IMR-90 (cell line): ENCODE data around the gene SLC25A2. TPM values are rescaled to one million over a fixed set of nuclear protein-coding genes. Genes with fewer than 3 reads are reported as not detected.
A peak's percentile ranks its signal among the peaks of the same experiment; 100 is the strongest.

Experiments
- ATAC-seq: fragments of 200-7000 bp; cut with Tn5 transposase; 2 replicates; pipeline ENCODE4 v1.9.1; 2020; ENCODE audit warnings: low read depth, mild to moderate bottlenecking, moderate library complexity
- BruUV-seq: library from RNA; stranded (reverse); fragments of 400-500 nt; replicated peaks from 2 replicates; lab custom pipeline; 2021; lab: Mats Ljungman, UMichigan
- CTCF ChIA-PET: fragments of 300-600 bp; formaldehyde crosslinking; extraction: SDS; loops from one replicate; lab custom pipeline; 2021; ENCODE audit warnings: antibody characterized with exemption; lab: Yijun Ruan, JAX
- POLR2A ChIA-PET: fragments of 300-600 bp; sonication (Branson Sonifier 250); formaldehyde crosslinking; loops from one replicate; lab custom pipeline; 2022; ENCODE audit warnings: antibody characterized with exemption; ENCODE audit not compliant: unreplicated experiment; lab: Charles Lee
- DNase-seq: peaks from one replicate; pipeline ENCODE4 v3.0.0; 2013
- H2AFZ ChIP-seq: replicated peaks from 2 replicates; pipeline ENCODE3; 2013; ENCODE audit warnings: low read length, mild to moderate bottlenecking; ENCODE audit not compliant: poor library complexity
- H2AK5ac ChIP-seq: 2 replicates; pipeline ENCODE4 v1.6.1; 2013; ENCODE audit warnings: low read depth, low read length, inconsistent platforms
- H2AK9ac ChIP-seq: replicated peaks from 2 replicates; pipeline ENCODE3; 2013; ENCODE audit warnings: mild to moderate bottlenecking, low read depth, low read length, moderate library complexity; ENCODE audit not compliant: poor library complexity
- H2BK120ac ChIP-seq: 2 replicates; pipeline ENCODE4 v1.6.1; 2013; ENCODE audit warnings: low read depth, low read length, inconsistent platforms
- H2BK15ac ChIP-seq: 3 replicates; pipeline ENCODE4 v1.6.1; 2013; ENCODE audit warnings: low read depth, low read length, inconsistent platforms
- H2BK20ac ChIP-seq: 2 replicates; pipeline ENCODE4 v1.6.1; 2013; ENCODE audit warnings: low read depth, mild to moderate bottlenecking, inconsistent platforms, low read length, moderate library complexity
- H2BK5ac ChIP-seq: 2 replicates; pipeline ENCODE4 v1.6.1; 2013; ENCODE audit warnings: mild to moderate bottlenecking, low read depth, low read length, inconsistent platforms; ENCODE audit not compliant: poor library complexity, severe bottlenecking
- H3K14ac ChIP-seq: replicated peaks from 2 replicates; pipeline ENCODE4 v1.6.1; 2013; ENCODE audit warnings: low read depth, low read length, inconsistent platforms
- H3K18ac ChIP-seq: 2 replicates; pipeline ENCODE4 v1.6.1; 2013; ENCODE audit warnings: low read depth, low read length, control low read depth
- H3K23ac ChIP-seq: 2 replicates; pipeline ENCODE4 v1.6.1; 2013; ENCODE audit warnings: low read depth, low read length, inconsistent platforms
- H3K27ac ChIP-seq: 2 replicates; pipeline ENCODE4 v1.5.1; 2013; ENCODE audit warnings: mild to moderate bottlenecking, control low read depth, low read length; ENCODE audit not compliant: insufficient read depth
- H3K27me3 ChIP-seq: 2 replicates; pipeline ENCODE4 v1.6.1; 2013; ENCODE audit warnings: low read length; ENCODE audit not compliant: control insufficient read depth, insufficient read depth
- H3K36me3 ChIP-seq: 2 replicates; pipeline ENCODE4 v1.6.1; 2013; ENCODE audit warnings: low read length, mixed read lengths; ENCODE audit not compliant: control insufficient read depth, insufficient read depth
- H3K4ac ChIP-seq: 2 replicates; pipeline ENCODE4 v1.6.1; 2013; ENCODE audit warnings: low read depth, low read length, inconsistent platforms
- H3K4me1 ChIP-seq: 2 replicates; pipeline ENCODE4 v1.6.1; 2013; ENCODE audit warnings: low read length, mixed read lengths; ENCODE audit not compliant: control insufficient read depth, insufficient read depth
- H3K4me2 ChIP-seq: 2 replicates; pipeline ENCODE4 v1.6.1; 2013; ENCODE audit warnings: low read depth, mild to moderate bottlenecking, control low read depth, low read length, moderate library complexity
- H3K4me3 ChIP-seq: 2 replicates; pipeline ENCODE4 v1.5.1; 2013; ENCODE audit warnings: low read depth, mild to moderate bottlenecking, control low read depth, low read length, moderate library complexity; ENCODE audit not compliant: insufficient read depth
- H3K56ac ChIP-seq: 2 replicates; pipeline ENCODE4 v1.6.1; 2013; ENCODE audit warnings: low read length, inconsistent platforms; ENCODE audit not compliant: insufficient read depth; ENCODE audit errors: extremely low read depth
- H3K79me1 ChIP-seq, 2 experiments: 2 replicates each; pipeline ENCODE4 v1.6.1; 2013; ENCODE audit warnings: low read length in 2 of 2, inconsistent platforms in 1 of 2, low read depth in 1 of 2
- H3K9ac ChIP-seq: 2 replicates; pipeline ENCODE4 v1.6.1; 2013; ENCODE audit warnings: low read depth, low read length, control low read depth
- H3K9me1 ChIP-seq: 2 replicates; pipeline ENCODE4 v1.6.1; 2013; ENCODE audit warnings: low read length, inconsistent platforms; ENCODE audit not compliant: insufficient read depth
- H3K9me3 ChIP-seq: 2 replicates; pipeline ENCODE4 v1.6.1; 2013; ENCODE audit warnings: low read length; ENCODE audit not compliant: control insufficient read depth, insufficient read depth
- H4K20me1 ChIP-seq: 2 replicates; pipeline ENCODE4 v1.6.1; 2013; ENCODE audit warnings: low read length, inconsistent platforms; ENCODE audit not compliant: insufficient read depth
- H4K5ac ChIP-seq: 2 replicates; pipeline ENCODE4 v1.6.1; 2013; ENCODE audit warnings: mild to moderate bottlenecking, low read depth, low read length, control low read depth
- H4K8ac ChIP-seq, 2 experiments: 2 replicates each; pipeline ENCODE4 v1.6.1; 2013; ENCODE audit warnings: low read depth in 2 of 2, low read length in 2 of 2, control low read depth in 1 of 2, inconsistent platforms in 1 of 2
- H4K91ac ChIP-seq: 2 replicates; pipeline ENCODE4 v1.6.1; 2013; ENCODE audit warnings: low read depth, low read length, inconsistent platforms; ENCODE audit not compliant: insufficient read depth
- BHLHE40 ChIP-seq: fragments of 150-350 bp; IDR thresholded peaks from 2 replicates; pipeline ENCODE4 v1.6.1; 2016; ENCODE audit warnings: mild to moderate bottlenecking, low read depth, low read length
- CEBPB ChIP-seq: IDR thresholded peaks from 2 replicates; pipeline ENCODE4 v1.6.1; 2012; ENCODE audit warnings: low read depth, low read length, improper control_type of control experiment
- CHD1 ChIP-seq: IDR thresholded peaks from 2 replicates; pipeline ENCODE4 v1.6.1; 2012; ENCODE audit warnings: low read depth, low read length, improper control_type of control experiment
- ELK1 ChIP-seq: fragments of 150-350 bp; IDR thresholded peaks from 2 replicates; pipeline ENCODE4 v1.6.1; 2016; ENCODE audit warnings: low read depth, mild to moderate bottlenecking, low read length, moderate library complexity, borderline replicate concordance
- MAFK ChIP-seq: IDR thresholded peaks from 2 replicates; pipeline ENCODE4 v1.6.1; 2012; ENCODE audit warnings: low read depth, low read length, improper control_type of control experiment
- MAZ ChIP-seq: IDR thresholded peaks from 2 replicates; pipeline ENCODE4 v1.6.1; 2012; ENCODE audit warnings: low read depth, mild to moderate bottlenecking, low read length, improper control_type of control experiment, moderate library complexity, borderline replicate concordance
- MXI1 ChIP-seq: IDR thresholded peaks from 2 replicates; pipeline ENCODE4 v1.6.1; 2012; ENCODE audit warnings: low read depth, mild to moderate bottlenecking, low read length, moderate library complexity, borderline replicate concordance
- NFE2L2 ChIP-seq: fragments of 150-350 bp; IDR thresholded peaks from 2 replicates; pipeline ENCODE4 v1.6.1; 2016; ENCODE audit warnings: low read depth, mild to moderate bottlenecking, low read length
- RAD21 ChIP-seq: IDR thresholded peaks from 2 replicates; pipeline ENCODE4 v1.6.1; 2012; ENCODE audit warnings: low read length, improper control_type of control experiment
- RCOR1 ChIP-seq: IDR thresholded peaks from 2 replicates; pipeline ENCODE4 v1.6.1; 2012; ENCODE audit warnings: mild to moderate bottlenecking, low read length, improper control_type of control experiment; ENCODE audit not compliant: insufficient replicate concordance
- RFX5 ChIP-seq: IDR thresholded peaks from 2 replicates; pipeline ENCODE4 v1.8.0; 2012; ENCODE audit warnings: low read depth, mild to moderate bottlenecking, low read length, moderate library complexity
- SMC3 ChIP-seq: fragments of 150-350 bp; IDR thresholded peaks from 2 replicates; pipeline ENCODE4 v1.6.1; 2016; ENCODE audit warnings: low read depth, mild to moderate bottlenecking, antibody characterized with exemption, low read length, moderate library complexity
- USF2 ChIP-seq: fragments of 150-350 bp; IDR thresholded peaks from 2 replicates; pipeline ENCODE4 v1.6.1; 2017; ENCODE audit warnings: mild to moderate bottlenecking, antibody characterized with exemption, low read length, low read depth
- WGBS, 2 experiments: methylation state at CpG; one replicate each; pipeline versions ENCODE4 v1.1.5 to v1.1.7; 2013; ENCODE audit warnings: missing lambda C conversion rate in 2 of 2; ENCODE audit not compliant: insufficient read length in 1 of 2; ENCODE audit errors: extremely low coverage in 2 of 2; 5-methylcytosine and 5-hydroxymethylcytosine counted together
- dilution Hi-C: fragments of 300-500 bp; cut with HindIII; formaldehyde crosslinking; loops from one replicate; pipeline ENCODE4 v1.14.3; 2018; ENCODE audit warnings: low sequenced_read_pairs; ENCODE audit not compliant: unreplicated experiment
- in situ Hi-C: fragments of 300-500 bp; cut with MboI; formaldehyde crosslinking; loops from 3 replicates; pipeline ENCODE4 v1.14.3; 2019; ENCODE audit warnings: low sequenced_read_pairs, inconsistent platforms, mixed read lengths
- intact Hi-C: fragments of 100-400 bp; cut with micrococcal nuclease; formaldehyde crosslinking; loops from 2 replicates; pipeline ENCODE4 v1.10.0; 2022
- polyA plus RNA-seq, 3 experiments: library from polyadenylated mRNA; depleted of rRNA; stranded (reverse); fragments of >200 nt; gene quantifications; 2 replicates each; pipeline ENCODE4 v1.2.3, GENCODE V29; 2012; ENCODE audit warnings: low replicate concordance in 1 of 3
- total RNA-seq: library from RNA; depleted of rRNA; stranded (reverse); fragments of >200 nt; gene quantifications from 2 replicates; pipeline ENCODE4 v1.2.3, GENCODE V29; 2012

SLC25A2 gene
- total and polyA plus RNA-seq, 2 of the 4 experiments (the other 2 are of a cell fraction) = not detected

- TF ChIP-seq RCOR1 = no peak
- TF ChIP-seq MXI1 = no peak
- peak; percentile 88; the same call in 1 of the 2 replicates for TF ChIP-seq CHD1
- TF ChIP-seq RFX5 = no peak
Observed at GRCh38 chr5:141320225-141321169, 16.6 kb upstream of the SLC25A2 start, which contains the start of gene TAF7 (continued).

- Histone ChIP-seq H2BK5ac (no peak overlapping the region), H3K14ac (no peak overlapping the region), H4K91ac (no peak overlapping the region), H3K23ac (no peak overlapping the region), H3K4me2 (peak overlapping the region; percentile 8; the same call in 1 of the 2 replicates), H3K4me3 (peak overlapping the region; percentile 66), H3K27me3 (no peaks in the 10 kb centered on the region), H2AK5ac (no peak overlapping the region), H4K5ac (no peak overlapping the region), H2AK9ac (no peak overlapping the region), H4K20me1 (peaks cover 7% of the 10 kb centered on the region; the same call in 1 of the 2 replicates), H3K56ac (no peak overlapping the region), H3K27ac (no peak overlapping the region), H3K79me1 (peaks cover 15 to 17% of the 10 kb centered on the region in 2 experiments), H3K4me1 (no peaks in the 10 kb centered on the region), H2BK20ac (no peak overlapping the region), H2BK120ac (no peak overlapping the region), H2AFZ (no peak overlapping the region), H4K8ac (no peak overlapping the region), H3K36me3 (peaks cover 12% of the 10 kb centered on the region), H3K4ac (no peak overlapping the region), H3K9me1 (no peaks in the 10 kb centered on the region), H3K18ac (no peak overlapping the region), H2BK15ac (no peak overlapping the region), H3K9ac (no peak overlapping the region), H3K9me3 (peaks cover 49% of the 10 kb centered on the region)
- ATAC-seq (no peak), DNase-seq (no peak)
- 100% methylated on average over 1 of the region's 5 CpGs; no CpG with 5 or more reads in 1 of the 2 experiments for WGBS, 2 experiments
- intact Hi-C loops = no loop called here
- CTCF ChIA-PET = interaction anchor here (0.8 to 1.7 kb wide), 8 partner anchors 63 to 311 kb away, joined by 3 to 7 read pairs (median 4); partner anchors contain the start of genes PCDHGA10 and PCDHGA11
- in situ Hi-C loops = no loop called here
- BruUV-seq = no TSS peak
- POLR2A ChIA-PET = interaction anchor here (0.7 kb wide), 1 partner anchor 244 kb away, joined by 3 read pairs; no protein-coding TSS in a partner anchor
- dilution Hi-C loops = no loop called here
- TF ChIP-seq NFE2L2 (no peak), SMC3 (no peak), MAFK (no peak), RCOR1 (no peak), CHD1 (no peak), BHLHE40 (no peak), MAZ (no peak), CEBPB (no peak), RFX5 (no peak), USF2 (no peak), RAD21 (no peak), ELK1 (no peak), MXI1 (no peak)
Observed at GRCh38 chr5:141319699-141320098, 15.8 kb upstream of the SLC25A2 start.
